KOPT-K1 (cell line): ENCODE measurements around the gene COL5A3.

ENCODE experiments used
- H3K27ac ChIP-seq: fragments of 200-600 bp; sonication (generic); 2 replicates; pipeline ENCODE4 v1.5.1; 2016; ENCODE audit warnings: antibody characterized with exemption, mild to moderate bottlenecking, low read depth, low read length; ENCODE audit not compliant: poor library complexity, severe bottlenecking
- H3K36me3 ChIP-seq: fragments of 200-600 bp; sonication (generic); 2 replicates; pipeline ENCODE4 v1.5.1; 2017; ENCODE audit warnings: antibody characterized with exemption, mild to moderate bottlenecking, low read length, moderate library complexity; ENCODE audit not compliant: insufficient read depth
- H3K9me3 ChIP-seq: fragments of 200-600 bp; sonication (generic); 2 replicates; pipeline ENCODE4 v1.5.1; 2017; ENCODE audit warnings: antibody characterized with exemption, low read length, mild to moderate bottlenecking; ENCODE audit not compliant: insufficient read depth, poor library complexity, severe bottlenecking

COL5A3 gene

GRCh38 chr19:10004617-10005016 is 5.7 kb downstream of the COL5A3 start:
- no peak overlapping the region for H3K27ac ChIP-seq
- no peaks in the 10 kb centered on the region for H3K9me3 ChIP-seq
- H3K36me3 ChIP-seq = no peaks in the 10 kb centered on the region

- Histone ChIP-seq H3K27ac (no peak overlapping the region), H3K9me3 (no peaks in the 10 kb centered on the region), H3K36me3 (no peaks in the 10 kb centered on the region)
These were observed 7.0 kb downstream of the COL5A3 start for GRCh38 chr19:10003271-10003670.

GRCh38 chr19:10001899-10002298 is 8.4 kb downstream of the COL5A3 start:
- Histone ChIP-seq H3K27ac (no peak overlapping the region), H3K9me3 (no peaks in the 10 kb centered on the region), H3K36me3 (no peaks in the 10 kb centered on the region)

- Histone ChIP-seq H3K9me3 (no peaks in the 10 kb centered on the region), H3K27ac (no peak overlapping the region), H3K36me3 (no peaks in the 10 kb centered on the region)
These were observed 10.0 kb downstream of the COL5A3 start for GRCh38 chr19:10000171-10000826.

GRCh38 chr19:9996541-9996940 is 13.8 kb downstream of the COL5A3 start:
- H3K36me3 ChIP-seq = no peaks in the 10 kb centered on the region
- no peak overlapping the region for H3K27ac ChIP-seq
- no peaks in the 10 kb centered on the region for H3K9me3 ChIP-seq

- Histone ChIP-seq H3K36me3 (no peaks in the 10 kb centered on the region), H3K9me3 (no peaks in the 10 kb centered on the region), H3K27ac (no peak overlapping the region)
These were observed 14.3 kb downstream of the COL5A3 start for GRCh38 chr19:9995999-9996398.

GRCh38 chr19:9995084-9995483 is 15.2 kb downstream of the COL5A3 start:
- no peaks in the 10 kb centered on the region for H3K9me3 ChIP-seq
- no peaks in the 10 kb centered on the region for H3K36me3 ChIP-seq
- no peak overlapping the region for H3K27ac ChIP-seq

GRCh38 chr19:9991425-9992191 is 18.7 kb downstream of the COL5A3 start:
- Histone ChIP-seq H3K9me3 (no peaks in the 10 kb centered on the region), H3K27ac (no peak overlapping the region), H3K36me3 (no peaks in the 10 kb centered on the region)

GRCh38 chr19:9989504-9989903 is 20.8 kb downstream of the COL5A3 start:
- Histone ChIP-seq H3K9me3 (no peaks in the 10 kb centered on the region), H3K36me3 (no peaks in the 10 kb centered on the region), H3K27ac (no peak overlapping the region)

- no peaks in the 10 kb centered on the region for H3K36me3 ChIP-seq
- H3K27ac ChIP-seq = no peak overlapping the region
- H3K9me3 ChIP-seq = no peaks in the 10 kb centered on the region
These were observed 23.5 kb downstream of the COL5A3 start for GRCh38 chr19:9986787-9987281.

GRCh38 chr19:9981406-9982260 is 28.7 kb downstream of the COL5A3 start:
- H3K36me3 ChIP-seq = no peaks in the 10 kb centered on the region
- H3K27ac ChIP-seq = no peak overlapping the region
- H3K9me3 ChIP-seq = no peaks in the 10 kb centered on the region

- Histone ChIP-seq H3K36me3 (no peaks in the 10 kb centered on the region), H3K27ac (no peak overlapping the region), H3K9me3 (no peaks in the 10 kb centered on the region)
These were observed 38.2 kb downstream of the COL5A3 start for GRCh38 chr19:9972103-9972502.

GRCh38 chr19:9971166-9971897 is 39.0 kb downstream of the COL5A3 start:
- Histone ChIP-seq H3K9me3 (no peaks in the 10 kb centered on the region), H3K36me3 (no peaks in the 10 kb centered on the region), H3K27ac (no peak overlapping the region)

- no peaks in the 10 kb centered on the region for H3K36me3 ChIP-seq
- H3K9me3 ChIP-seq = no peaks in the 10 kb centered on the region
- H3K27ac ChIP-seq = no peak overlapping the region
These were observed 39.8 kb downstream of the COL5A3 start for GRCh38 chr19:9970481-9970880.

- no peaks in the 10 kb centered on the region for H3K36me3 ChIP-seq
- no peaks in the 10 kb centered on the region for H3K9me3 ChIP-seq
- H3K27ac ChIP-seq = no peak overlapping the region
These were observed 40.7 kb downstream of the COL5A3 start for GRCh38 chr19:9969688-9969975.
